Kidney (tissue), 14 donors: Measurements from ENCODE around the gene SCN2A. TPM values are rescaled to one million over a fixed set of nuclear protein-coding genes. Genes with fewer than 3 reads are reported as not detected.

Experiments used
- DNase-seq, 5 donors: peaks; one replicate each; pipeline ENCODE4 v3.0.0-alpha.2; 2013 to 2020
- FAIRE-seq: peaks from 2 replicates; lab custom pipeline; 2012; peaks lifted over from hg19 to GRCh38; lab: Jason Lieb, UNC
- H3K27ac ChIP-seq, 2 donors: one replicate each; pipeline ENCODE4 v1.7.0; 2013; ENCODE audit warnings: low read depth in 2 of 2, low read length in 2 of 2, inconsistent platforms in 1 of 2
- H3K27me3 ChIP-seq: one replicate; pipeline ENCODE4 v1.7.1; 2013; ENCODE audit warnings: low read length, inconsistent platforms; ENCODE audit not compliant: control insufficient read depth, insufficient read depth
- H3K36me3 ChIP-seq, 3 donors: one replicate each; pipeline versions ENCODE4 v1.7.0 to v1.7.1; 2013; ENCODE audit warnings: low read length in 3 of 3, control low read depth in 1 of 3, inconsistent platforms in 1 of 3; ENCODE audit not compliant: insufficient read depth in 3 of 3, control insufficient read depth in 2 of 3
- H3K4me1 ChIP-seq, 3 donors: one replicate each; pipeline versions ENCODE4 v1.7.0 to v1.7.1; 2013; ENCODE audit warnings: low read length in 3 of 3, inconsistent platforms in 1 of 3, low read depth in 1 of 3; ENCODE audit not compliant: control insufficient read depth in 2 of 3, insufficient read depth in 2 of 3
- H3K4me3 ChIP-seq, 3 donors: one replicate each; pipeline versions ENCODE4 v1.7.0 to v1.8.1; 2013; ENCODE audit warnings: low read length in 3 of 3, control low read depth in 1 of 3, inconsistent platforms in 1 of 3
- H3K9ac ChIP-seq, 3 donors: one replicate each; pipeline versions ENCODE4 v1.7.0 to v1.7.1; 2013; ENCODE audit warnings: low read length in 3 of 3, control low read depth in 1 of 3, inconsistent platforms in 1 of 3
- H3K9me3 ChIP-seq, 3 donors: one replicate each; pipeline versions ENCODE4 v1.7.0 to v1.7.1; 2013; ENCODE audit warnings: low read length in 3 of 3, control low read depth in 1 of 3, inconsistent platforms in 1 of 3; ENCODE audit not compliant: control insufficient read depth in 2 of 3, insufficient read depth in 1 of 3
- intact Hi-C: fragments of 100-400 bp; cut with DNase I; formaldehyde crosslinking; loops from one replicate; pipeline ENCODE4 v1.11.1; 2022
- polyA plus RNA-seq: library from polyadenylated mRNA; stranded (reverse); fragments of 350-450 nt; fragmentation: Illumina TruSeq; extraction: RNeasy Lipid Tissue Mini Kit (QIAGEN cat#74804); gene quantifications from one replicate; pipeline ENCODE4 v1.2.3, GENCODE V29; 2014; ENCODE audit warnings: low read depth, low replicate concordance; ENCODE audit not compliant: insufficient read depth
- total RNA-seq: library from RNA; stranded (reverse); fragmentation: NEBNext Ultra II Directional; extraction: Animal tissue kit (Norgen Biotek cat#: 25700); gene quantifications from one replicate; pipeline ENCODE4 v1.2.1, GENCODE V29; 2021
- TF ChIP-seq, protein P1 (sequence below): IDR thresholded peaks from 3 replicates; pipeline ENCODE4 v1.5.1; 2012; ENCODE audit warnings: mild to moderate bottlenecking, moderate library complexity, borderline replicate concordance; ENCODE audit not compliant: insufficient read depth; ENCODE audit errors: extremely low read depth
- donor health status: control.
- donor health status: control.
- donor health status: control.
- donor health status: control.
- donor health status: control.
- donor health status: DM: yes; HTN: yes; CAD: no.
- donor health status: Normal renal cell carcinoma (clear cell type).

SCN2A gene
- total and polyA plus RNA-seq, 2 donors from 2014 or later = 2.7 to 9.9 TPM

DNA sequence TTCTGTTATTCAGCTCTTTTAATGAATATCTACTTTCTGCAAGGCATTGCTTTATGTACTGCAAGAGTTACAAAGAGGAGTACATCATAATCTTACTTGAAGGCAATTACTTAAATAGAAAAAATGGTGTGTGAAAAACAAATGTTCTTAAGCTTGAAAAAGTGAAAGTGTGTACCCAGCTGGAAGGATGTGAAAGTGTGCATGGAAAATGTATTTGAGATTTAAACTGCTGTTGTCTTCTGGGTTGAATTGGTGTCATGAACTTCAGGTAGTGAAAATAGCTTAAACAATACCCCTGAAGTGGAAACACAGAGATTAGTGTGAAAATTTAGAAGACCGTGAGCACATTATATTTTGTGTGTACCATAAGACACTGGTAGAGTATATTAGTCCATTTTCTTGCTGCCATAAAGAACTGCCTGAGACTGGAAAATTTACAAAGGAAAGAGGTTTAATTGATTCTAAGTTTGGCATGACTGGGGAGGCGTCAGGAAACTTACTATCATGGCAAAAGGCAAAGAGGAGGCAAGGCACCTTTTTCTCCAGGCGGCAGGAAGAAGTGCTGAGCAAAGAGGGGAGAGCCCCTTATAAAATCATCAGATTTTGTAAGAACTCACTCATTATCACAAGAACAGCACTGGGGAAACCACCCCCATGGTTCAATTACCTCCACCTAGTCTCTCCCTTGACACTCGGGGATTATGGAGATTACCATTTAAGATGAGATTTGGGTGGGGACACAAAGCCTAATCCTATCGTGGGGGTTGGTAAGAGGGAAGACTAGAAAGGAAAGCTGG, 38.8 kb downstream of the SCN2A start:
- Histone ChIP-seq H3K27me3 (no peaks in the 10 kb centered on the region), H3K9me3 (no peaks in the 10 kb centered on the region), H3K36me3 (no peaks in the 10 kb centered on the region), H3K4me3 (no peak overlapping the region), H3K27ac (no peak overlapping the region), H3K9ac (no peak overlapping the region), H3K4me1 (no peaks in the 10 kb centered on the region)
- no peak for FAIRE-seq
- intact Hi-C loops = no loop called here
- TF ChIP-seq, protein P1, sequence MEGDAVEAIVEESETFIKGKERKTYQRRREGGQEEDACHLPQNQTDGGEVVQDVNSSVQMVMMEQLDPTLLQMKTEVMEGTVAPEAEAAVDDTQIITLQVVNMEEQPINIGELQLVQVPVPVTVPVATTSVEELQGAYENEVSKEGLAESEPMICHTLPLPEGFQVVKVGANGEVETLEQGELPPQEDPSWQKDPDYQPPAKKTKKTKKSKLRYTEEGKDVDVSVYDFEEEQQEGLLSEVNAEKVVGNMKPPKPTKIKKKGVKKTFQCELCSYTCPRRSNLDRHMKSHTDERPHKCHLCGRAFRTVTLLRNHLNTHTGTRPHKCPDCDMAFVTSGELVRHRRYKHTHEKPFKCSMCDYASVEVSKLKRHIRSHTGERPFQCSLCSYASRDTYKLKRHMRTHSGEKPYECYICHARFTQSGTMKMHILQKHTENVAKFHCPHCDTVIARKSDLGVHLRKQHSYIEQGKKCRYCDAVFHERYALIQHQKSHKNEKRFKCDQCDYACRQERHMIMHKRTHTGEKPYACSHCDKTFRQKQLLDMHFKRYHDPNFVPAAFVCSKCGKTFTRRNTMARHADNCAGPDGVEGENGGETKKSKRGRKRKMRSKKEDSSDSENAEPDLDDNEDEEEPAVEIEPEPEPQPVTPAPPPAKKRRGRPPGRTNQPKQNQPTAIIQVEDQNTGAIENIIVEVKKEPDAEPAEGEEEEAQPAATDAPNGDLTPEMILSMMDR = no peak
- no peak for DNase-seq

- Histone ChIP-seq H3K27me3 (no peaks in the 10 kb centered on the region), H3K9me3 (no peaks in the 10 kb centered on the region), H3K4me1 (no peaks in the 10 kb centered on the region), H3K9ac (no peak overlapping the region), H3K36me3 (no peaks in the 10 kb centered on the region), H3K4me3 (no peak overlapping the region), H3K27ac (no peak overlapping the region)
- intact Hi-C loops = no loop called here
- TF ChIP-seq, protein P1 = no peak
- DNase-seq (no peak), FAIRE-seq (no peak)
These were observed 41.1 kb downstream of the SCN2A start for GRCh38 chr2:165280356-165280755.

DNA sequence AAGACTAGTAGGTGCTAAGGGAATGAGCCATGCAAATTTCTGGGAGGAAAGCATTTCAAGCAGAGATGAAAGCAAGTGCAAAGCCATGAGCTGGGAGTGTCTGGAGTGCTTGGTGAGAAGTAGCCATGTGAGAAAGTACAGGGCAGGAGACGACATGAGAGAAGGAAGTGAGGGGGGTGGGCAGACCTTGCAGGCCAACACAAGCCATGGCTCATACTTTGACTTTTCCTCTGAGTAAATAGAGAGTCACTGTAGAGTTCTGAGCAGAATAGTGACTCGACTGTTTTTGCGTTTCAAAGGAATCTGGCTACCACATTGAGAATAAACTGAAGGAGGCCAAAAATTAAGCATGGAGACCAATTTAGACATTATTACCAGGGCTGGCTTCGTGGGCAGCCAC, 42.2 kb downstream of the SCN2A start:
- DNase-seq = no peak
- Histone ChIP-seq H3K4me3 (no peak overlapping the region), H3K9ac (no peak overlapping the region), H3K4me1 (no peaks in the 10 kb centered on the region), H3K27ac (no peak overlapping the region), H3K9me3 (no peaks in the 10 kb centered on the region), H3K27me3 (no peaks in the 10 kb centered on the region), H3K36me3 (no peaks in the 10 kb centered on the region)
- intact Hi-C loops = no loop called here
- TF ChIP-seq, protein P1 = no peak
- no peak for FAIRE-seq
